ENCODE measurements around the gene SLC6A19.

Gene SLC6A19

GRCh38 chr5:1165864-1166263 lies 35.5 kb upstream of the SLC6A19 start:
- no peak for DNase-seq (ENCODE audit: low read depth in 1 of 2, low spot score in 1 of 2)

DNA sequence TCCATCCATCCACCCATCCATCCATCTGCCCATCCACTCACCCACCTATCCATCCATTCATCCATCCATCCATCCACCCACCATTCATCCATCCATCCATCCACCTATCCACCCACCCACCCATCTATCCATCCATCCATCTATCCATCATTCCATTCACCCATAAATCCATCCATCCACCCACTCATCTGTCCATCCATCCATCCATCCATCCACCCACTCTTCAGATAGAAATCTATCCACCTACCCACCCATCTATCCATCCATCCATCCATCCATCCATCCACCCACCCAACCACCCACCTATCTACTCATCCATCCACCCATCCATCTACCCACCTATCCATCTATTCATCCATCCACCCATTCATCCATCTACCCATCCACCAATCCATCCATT lies 35.0 kb upstream of the SLC6A19 start:
- DNase-seq (ENCODE audit: low read depth in 1 of 2, low spot score in 1 of 2): no peak

- DNase-seq (ENCODE audit: low read depth in 1 of 2, low spot score in 1 of 2): no peak
Measured at GRCh38 chr5:1167361-1167727, 34.1 kb upstream of the SLC6A19 start.

- peak; percentile 36 to 56 for DNase-seq (ENCODE audit: low read depth in 1 of 2, low spot score in 1 of 2)
Measured at GRCh38 chr5:1167728-1168709, 33.4 kb upstream of the SLC6A19 start.

- DNase-seq (ENCODE audit: low read depth in 1 of 2, low spot score in 1 of 2): no peak
Measured at GRCh38 chr5:1168796-1169195, 32.6 kb upstream of the SLC6A19 start.

DNA sequence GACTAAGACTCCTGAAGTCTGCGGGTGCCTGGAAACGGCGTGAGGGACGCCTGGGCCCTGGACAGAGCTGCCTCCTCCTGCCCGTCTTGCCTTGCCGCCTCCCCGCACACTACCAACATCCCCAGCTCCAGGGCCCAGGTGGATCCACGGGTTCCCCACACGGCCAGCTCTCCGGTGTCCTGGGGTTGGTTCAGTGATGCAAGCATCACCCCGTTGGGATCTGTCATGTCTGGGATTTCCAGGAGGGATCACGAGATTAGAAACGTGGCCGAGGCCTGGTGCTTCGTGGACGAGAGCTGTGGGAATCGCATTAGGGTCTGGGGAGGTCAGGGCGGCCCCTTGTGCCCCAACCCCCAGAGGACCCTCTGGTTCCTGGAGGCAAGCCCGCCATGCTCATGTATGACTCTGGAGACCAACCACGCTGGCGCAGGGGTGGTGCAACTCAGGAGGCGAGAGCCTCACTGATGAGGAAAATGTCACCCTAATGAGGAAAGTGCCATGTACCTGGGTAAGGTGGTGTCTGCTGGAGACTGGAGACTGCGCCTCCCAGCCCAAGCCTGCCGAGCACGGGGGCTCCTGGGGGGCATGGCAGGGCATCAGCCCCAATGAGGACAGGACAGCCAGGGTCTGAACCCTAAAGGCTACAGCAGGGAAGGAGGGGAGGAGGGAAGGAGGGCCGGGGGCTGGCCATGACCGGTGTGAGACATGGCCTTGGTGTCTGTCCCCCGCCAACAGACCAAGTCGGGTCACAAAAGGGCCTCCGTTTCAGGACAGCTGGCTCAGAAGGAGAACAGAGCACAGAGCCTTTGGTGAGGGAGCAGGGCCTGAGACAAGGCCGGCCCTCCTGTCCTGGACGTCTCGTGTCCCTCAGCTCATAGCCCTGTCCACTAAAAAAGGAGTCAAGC lies 31.9 kb upstream of the SLC6A19 start:
- no peak for DNase-seq (ENCODE audit: low read depth in 1 of 2, low spot score in 1 of 2)

GRCh38 chr5:1171340-1171941 lies 30.0 kb upstream of the SLC6A19 start:
- no peak for DNase-seq (ENCODE audit: low read depth in 1 of 2, low spot score in 1 of 2)

GRCh38 chr5:1172007-1172581 lies 29.3 kb upstream of the SLC6A19 start:
- DNase-seq (ENCODE audit: low read depth in 1 of 2, low spot score in 1 of 2): no peak

GRCh38 chr5:1172670-1173404 lies 28.6 kb upstream of the SLC6A19 start:
- DNase-seq (ENCODE audit: low read depth in 1 of 2, low spot score in 1 of 2): peak in 1 of 2 donors; percentile 9

DNA sequence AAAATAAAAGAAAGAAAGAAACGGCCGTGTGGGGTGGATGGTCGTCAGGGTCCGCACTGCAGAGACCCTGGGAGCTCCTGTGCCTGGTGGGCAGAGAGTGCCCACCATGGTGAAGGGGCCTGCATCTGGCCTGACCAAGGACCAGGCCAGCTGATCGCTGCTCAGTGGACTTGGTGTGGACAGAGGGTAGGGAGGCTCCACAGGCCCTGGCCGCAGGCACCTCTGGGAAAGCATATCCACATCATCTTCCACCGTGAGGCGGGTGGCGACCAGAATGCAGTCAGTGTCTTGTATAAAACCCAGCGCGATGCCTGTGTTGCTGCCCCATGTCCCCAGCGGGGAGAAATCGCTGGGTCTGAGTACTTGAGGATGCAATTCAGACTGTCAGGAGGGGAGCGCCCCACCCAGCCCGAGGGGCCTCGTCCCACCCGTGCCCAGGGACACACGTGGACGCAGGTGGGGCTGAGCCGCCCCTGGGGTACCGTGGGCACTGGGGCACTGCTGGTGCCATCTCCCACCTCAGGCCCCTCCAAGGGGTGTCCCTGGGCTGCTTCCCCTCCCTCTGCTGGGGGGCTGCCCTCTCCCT lies 27.8 kb upstream of the SLC6A19 start:
- no peak for DNase-seq (ENCODE audit: low read depth in 1 of 2, low spot score in 1 of 2)

DNA sequence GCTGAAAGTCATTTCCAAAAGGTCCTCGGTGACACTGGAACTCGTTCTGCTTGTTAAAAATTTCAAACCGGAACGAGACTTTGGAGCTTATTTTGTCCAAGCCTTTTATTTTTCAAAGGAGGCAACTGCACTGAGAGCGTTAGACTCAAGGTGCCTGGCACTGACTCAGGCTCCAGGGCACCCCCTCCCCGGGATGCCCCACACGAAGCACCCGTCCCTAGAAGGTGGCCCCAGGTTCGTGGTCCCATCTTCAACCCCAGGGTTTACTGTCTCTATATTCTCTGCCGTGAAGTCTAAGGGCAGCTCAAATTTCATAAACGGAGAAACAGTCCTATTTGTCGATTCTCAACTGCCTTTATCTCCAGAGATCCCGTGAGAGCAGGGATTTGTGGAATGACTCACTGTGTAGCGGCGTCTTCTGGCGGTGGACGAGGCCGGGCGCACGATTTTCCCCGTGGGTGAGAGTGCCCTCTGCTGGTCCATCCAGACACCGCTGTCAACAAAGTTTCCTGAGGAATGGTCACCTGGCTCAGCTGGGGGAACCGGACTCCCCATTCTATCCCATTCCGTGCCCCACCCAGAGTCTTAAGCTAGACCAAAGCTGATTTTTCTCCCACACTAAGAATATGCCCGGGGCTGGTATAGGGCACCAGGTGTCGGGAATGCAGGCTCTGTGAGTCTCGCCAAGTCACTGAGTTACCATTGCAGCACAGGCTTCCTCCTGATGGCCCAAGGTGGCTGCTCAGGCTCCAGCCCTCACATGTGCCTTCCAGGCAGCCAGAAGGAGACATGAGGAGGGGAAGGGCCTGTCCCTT lies 27.1 kb upstream of the SLC6A19 start:
- DNase-seq (ENCODE audit: low read depth in 1 of 2, low spot score in 1 of 2): peak; percentile 11 to 16

DNA sequence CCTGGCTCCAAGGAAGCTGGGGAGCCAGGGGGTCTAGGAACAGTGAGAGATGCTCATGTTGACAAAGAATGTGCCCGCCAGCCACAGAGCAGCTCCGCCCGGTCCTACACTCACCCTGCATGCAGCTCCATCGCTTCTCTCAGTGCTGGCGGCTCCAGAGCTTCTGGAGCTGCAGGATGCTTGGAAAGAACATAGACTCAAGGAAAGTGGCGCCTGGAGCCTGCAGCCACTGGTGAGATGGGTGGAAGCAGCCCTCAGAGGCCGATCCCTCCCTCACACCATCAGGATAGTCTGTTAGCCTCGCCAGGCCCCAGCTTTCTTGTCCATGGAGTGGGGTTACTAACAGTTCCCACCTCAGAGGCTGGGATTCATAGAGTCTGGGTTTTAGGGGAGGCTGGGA lies 26.4 kb upstream of the SLC6A19 start:
- DNase-seq (ENCODE audit: low read depth in 1 of 2, low spot score in 1 of 2): no peak

GRCh38 chr5:1175801-1176472 lies 25.5 kb upstream of the SLC6A19 start:
- DNase-seq (ENCODE audit: low read depth in 1 of 2, low spot score in 1 of 2): no peak

DNA sequence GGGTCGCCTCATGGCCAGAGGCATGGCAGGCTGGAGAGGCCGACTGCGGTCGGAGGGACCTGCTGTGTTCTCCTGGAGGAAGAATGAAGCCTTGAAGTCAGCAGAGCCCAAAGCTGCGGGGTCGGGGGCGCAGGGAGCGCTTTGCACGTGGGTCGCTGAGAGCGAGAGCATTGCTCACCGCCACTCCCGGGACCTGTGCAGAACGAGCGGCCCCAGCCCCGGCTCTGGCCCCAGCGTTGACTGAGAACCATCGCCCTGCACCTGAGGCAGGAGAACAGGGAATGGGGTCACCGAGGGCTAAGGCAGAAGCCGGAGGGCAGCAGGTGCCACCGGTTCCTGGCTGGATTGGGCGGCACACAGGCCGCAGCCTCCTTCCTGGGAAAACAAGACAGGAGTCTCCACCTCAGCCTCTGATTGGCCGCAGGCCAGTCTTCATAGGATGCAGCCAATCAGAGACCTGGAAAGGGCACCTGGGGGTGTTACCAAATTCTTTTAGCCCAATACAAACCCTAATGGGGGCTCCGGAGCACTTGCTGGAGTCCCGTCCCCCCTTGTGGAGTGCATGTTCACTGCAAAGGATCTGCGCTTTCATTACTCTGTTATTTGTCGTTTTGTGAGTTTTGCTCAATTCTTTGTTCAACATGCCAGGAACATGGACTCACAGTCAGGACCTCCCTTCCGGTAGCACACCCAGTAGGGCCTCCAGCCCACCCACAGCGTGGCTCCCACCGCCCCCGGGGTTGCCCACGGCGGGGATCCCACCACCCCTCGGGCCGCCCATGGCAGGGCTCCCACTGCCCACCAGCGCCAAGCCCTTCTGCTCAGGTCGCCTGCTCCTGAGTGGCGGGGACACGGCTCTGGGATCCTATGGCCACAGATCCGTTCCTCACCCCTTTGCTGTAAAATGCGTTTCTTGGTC lies 24.7 kb upstream of the SLC6A19 start:
- DNase-seq (ENCODE audit: low read depth in 1 of 2, low spot score in 1 of 2): no peak

- no peak for DNase-seq (ENCODE audit: low read depth in 1 of 2, low spot score in 1 of 2)
Measured at GRCh38 chr5:1177826-1178528, 23.4 kb upstream of the SLC6A19 start.

DNA sequence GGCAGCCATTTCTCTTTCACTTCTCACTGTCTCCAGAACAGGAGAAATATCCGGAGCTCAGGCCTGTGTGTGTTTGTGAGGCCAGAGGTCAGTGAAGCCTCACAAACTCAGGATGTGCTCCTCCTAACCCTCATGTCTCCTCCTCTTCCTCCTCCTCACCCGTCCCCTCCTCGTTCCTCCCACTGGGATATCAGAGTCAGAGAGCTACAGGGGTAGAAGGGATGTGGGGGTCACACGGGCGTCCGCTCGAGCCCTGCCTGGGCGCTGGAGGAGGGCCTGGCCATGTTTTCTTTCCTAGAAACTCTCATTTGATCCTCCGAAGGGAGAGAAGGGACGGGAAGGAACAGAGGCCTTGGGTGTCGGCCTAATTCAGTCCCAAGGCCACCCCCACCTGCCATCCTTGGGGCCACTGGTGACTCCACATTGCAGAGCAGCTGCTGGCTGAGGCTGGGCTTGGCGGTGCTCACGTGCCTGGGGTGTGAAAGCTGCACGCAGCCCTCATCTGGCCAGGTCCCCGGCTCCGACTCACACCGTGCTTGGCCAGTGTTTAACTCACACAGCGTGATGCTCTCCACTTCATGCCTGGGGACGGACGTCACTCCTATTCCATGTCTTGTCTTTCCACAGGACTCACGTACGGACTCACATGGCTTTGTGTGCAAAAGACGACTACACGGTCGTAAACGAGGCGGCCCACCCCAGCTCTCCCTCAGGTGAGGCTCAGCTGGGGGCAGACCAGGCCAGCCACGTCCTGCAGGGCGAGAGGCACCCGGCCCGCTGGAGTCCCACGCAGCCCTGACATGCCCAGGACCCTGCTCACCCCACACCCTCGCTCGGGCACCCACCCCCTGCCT lies 22.6 kb upstream of the SLC6A19 start:
- no peak for DNase-seq (ENCODE audit: low read depth in 1 of 2, low spot score in 1 of 2)
